K562 treated with DMSO at 1 percent for 48 hours (cell line): Measurements from ENCODE around the gene PYGL. TPM values are rescaled to one million over a fixed set of nuclear protein-coding genes. Genes with fewer than 3 reads are reported as not detected.

Experiments
- total RNA-seq: library from RNA; unstranded; fragments of 300-600 nt; gene quantifications from 2 replicates; pipeline ENCODE4 v1.2.3, GENCODE V29; 2022; ENCODE audit warnings: low replicate concordance; ENCODE audit errors: extremely low read depth

The PYGL gene
- not detected in 2 replicates for total RNA-seq

DNA sequence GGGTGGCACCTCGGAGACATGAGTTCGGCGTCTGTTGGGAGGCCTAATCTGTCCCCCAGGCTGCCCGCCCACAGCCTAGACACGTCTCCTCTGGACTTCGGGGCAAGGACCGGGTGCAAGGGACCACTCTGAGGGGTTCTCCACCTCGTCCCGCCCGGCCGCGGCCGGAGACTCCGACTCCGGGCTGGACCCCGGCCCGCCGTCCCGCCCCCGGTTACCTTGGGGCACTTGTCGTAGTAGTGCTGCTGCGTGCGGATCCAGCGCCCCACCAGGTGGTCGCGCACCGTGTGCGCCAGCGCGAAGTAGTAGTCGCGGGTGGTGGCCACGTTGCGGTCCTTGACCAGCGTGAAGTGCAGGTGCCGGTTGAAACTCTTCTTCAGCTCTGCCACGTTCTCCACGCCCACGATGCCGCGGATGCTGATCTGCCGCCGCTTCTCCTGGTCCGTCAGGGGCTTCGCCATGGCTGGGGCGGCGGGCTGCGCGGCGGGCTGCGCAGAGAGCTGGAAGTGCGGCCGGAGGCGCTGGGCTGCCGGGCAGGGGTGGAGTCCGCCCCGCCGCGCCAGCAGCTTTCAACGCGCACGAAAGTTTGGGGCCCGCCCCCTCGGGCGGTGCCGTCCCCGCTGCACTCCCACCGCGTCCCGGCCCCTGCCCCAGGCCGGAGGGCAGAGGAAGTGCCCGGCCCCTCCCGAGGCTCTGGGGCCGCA lies at the start of gene PYGL:
PYGL (minus strand) TSS at position 541 of the 704 bp plus-strand sequence; CDS start at position 461, 80 bp downstream.

DNA sequence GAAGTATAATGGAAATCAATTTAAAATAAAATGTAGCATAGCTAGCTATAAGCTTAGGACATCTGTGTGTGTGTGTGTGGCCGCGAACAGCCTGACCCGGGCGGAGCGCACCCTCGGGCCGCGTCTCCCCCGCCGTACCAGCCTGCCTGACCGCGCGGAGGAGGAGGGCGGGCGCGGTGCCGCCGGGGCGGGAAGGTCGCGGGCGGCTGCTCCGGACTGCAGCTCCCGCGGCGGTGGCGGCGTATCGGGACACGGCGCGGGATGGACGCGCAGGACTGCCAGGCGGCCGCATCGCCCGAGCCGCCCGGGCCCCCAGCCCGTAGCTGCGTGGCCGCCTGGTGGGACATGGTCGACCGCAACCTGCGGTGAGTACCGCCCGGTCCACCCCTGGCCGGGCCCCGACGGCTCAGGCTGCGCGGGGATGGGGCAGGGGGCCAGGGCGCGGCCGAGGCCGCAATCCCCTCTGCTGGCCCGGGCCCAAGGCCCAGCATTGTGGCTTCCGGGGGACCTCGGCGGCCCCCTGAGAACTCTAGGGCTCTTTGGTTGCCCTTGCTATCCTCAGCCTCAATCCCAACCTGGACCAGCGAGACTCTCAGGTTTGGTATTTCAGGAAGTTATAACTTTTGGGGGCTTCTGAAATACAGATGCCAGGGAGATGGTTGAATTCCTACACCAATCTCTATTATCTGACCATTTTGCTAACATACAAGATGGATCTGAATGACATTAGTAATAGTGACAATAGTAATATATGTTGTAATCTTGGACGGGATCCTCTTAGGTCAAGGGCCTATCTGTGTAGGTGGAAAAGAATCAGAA lies 72.2 kb downstream of the PYGL start, which contains the start of gene ABHD12B:
ABHD12B (plus strand) TSS at position 140 of the 819 bp plus-strand sequence; CDS start at position 262, 122 bp downstream.

Other genes starting within 250 kb of the PYGL start
- gene NIN, start 113.3 kb downstream of the PYGL start, total RNA-seq: not detected in 2 replicates
- gene ABHD12B, start 72.4 kb downstream of the PYGL start, total RNA-seq: not detected in 2 replicates
- not detected in 2 replicates for gene TRIM9, start 150.6 kb upstream of the PYGL start, total RNA-seq